ENCODE data around the gene MGP.
A peak's percentile ranks its signal among the peaks of the same experiment; 100 is the strongest.

The MGP gene

GRCh38 chr12:14883686-14884085 is 2.0 kb downstream of the MGP start:
- POLR2A ChIA-PET = interaction anchor here (0.6 kb wide), 1 partner anchor 99 kb away, joined by 3 read pairs; no protein-coding TSS in a partner anchor
- no peak overlapping the region for H3K4me3 ChIP-seq (ENCODE audit: control insufficient read depth in 1 of 7, extremely low read depth in 1 of 7, insufficient read depth in 4 of 7, low read depth in 2 of 7, low read length in 6 of 7)
- DNase-seq = no peak

GRCh38 chr12:14880890-14881453 is 4.7 kb downstream of the MGP start:
- H3K4me3 ChIP-seq (ENCODE audit: control insufficient read depth in 1 of 7, extremely low read depth in 1 of 7, insufficient read depth in 4 of 7, low read depth in 2 of 7, low read length in 6 of 7) = peak overlapping the region in 1 of 7 experiments; percentile 1
- H3K9me3 ChIP-seq (ENCODE audit: control extremely low read depth in 1 of 5, control insufficient read depth in 4 of 5, insufficient read depth in 2 of 5, low read depth in 1 of 5, low read length in 4 of 5) = no peaks in the 10 kb centered on the region
- WGBS (ENCODE audit: insufficient coverage) = no CpG with 5 or more reads among the region's 6 CpGs
- POLR2A ChIA-PET = no interaction called here
- H3K27ac ChIP-seq (ENCODE audit: insufficient read depth in 1 of 2, low read depth in 1 of 2, low read length in 2 of 2, poor library complexity in 1 of 2, severe bottlenecking in 2 of 2) = no peak overlapping the region
- H3K36me3 ChIP-seq (ENCODE audit: control insufficient read depth in 4 of 4, insufficient read depth in 4 of 4, low read length in 3 of 4) = no peaks in the 10 kb centered on the region
- DNase-seq = no peak
- CTCF ChIA-PET = interaction anchor here (1.0 kb wide), 1 partner anchor 33 kb away, joined by 3 read pairs; no protein-coding TSS in a partner anchor
- H3K27me3 ChIP-seq (replicated peaks in 2 of 5; ENCODE audit: control insufficient read depth in 4 of 5, insufficient read depth in 5 of 5, low read length in 4 of 5) = peaks cover 0 to 6% (median 0%) of the 10 kb centered on the region in 5 experiments
- H3K4me1 ChIP-seq (ENCODE audit: control extremely low read depth in 1 of 4, control insufficient read depth in 4 of 4, insufficient read depth in 4 of 4, low read length in 3 of 4) = peaks cover 4 to 28% (median 17%) of the 10 kb centered on the region in 4 experiments

More at GRCh38 chr12:14883686-14884085, 2.0 kb downstream of the MGP start:
- CTCF ChIA-PET = interaction anchor here (1.2 to 1.8 kb wide), 2 partner anchors 35 to 38 kb away, joined by 4 to 6 read pairs; no protein-coding TSS in a partner anchor
- peaks cover 4 to 31% (median 27%) of the 10 kb centered on the region in 4 experiments for H3K4me1 ChIP-seq (ENCODE audit: control extremely low read depth in 1 of 4, control insufficient read depth in 4 of 4, insufficient read depth in 4 of 4, low read length in 3 of 4)
- peaks cover 0 to 6% (median 4%) of the 10 kb centered on the region in 5 experiments for H3K27me3 ChIP-seq (replicated peaks in 2 of 5; ENCODE audit: control insufficient read depth in 4 of 5, insufficient read depth in 5 of 5, low read length in 4 of 5)
- H3K36me3 ChIP-seq (ENCODE audit: control insufficient read depth in 4 of 4, insufficient read depth in 4 of 4, low read length in 3 of 4) = no peaks in the 10 kb centered on the region
- H3K9me3 ChIP-seq (ENCODE audit: control extremely low read depth in 1 of 5, control insufficient read depth in 4 of 5, insufficient read depth in 2 of 5, low read depth in 1 of 5, low read length in 4 of 5) = no peaks in the 10 kb centered on the region
- 96% methylated on average over 9 of the region's 10 CpGs for WGBS (ENCODE audit: insufficient coverage)
- no peak overlapping the region for H3K27ac ChIP-seq (ENCODE audit: insufficient read depth in 1 of 2, low read depth in 1 of 2, low read length in 2 of 2, poor library complexity in 1 of 2, severe bottlenecking in 2 of 2)

DNA sequence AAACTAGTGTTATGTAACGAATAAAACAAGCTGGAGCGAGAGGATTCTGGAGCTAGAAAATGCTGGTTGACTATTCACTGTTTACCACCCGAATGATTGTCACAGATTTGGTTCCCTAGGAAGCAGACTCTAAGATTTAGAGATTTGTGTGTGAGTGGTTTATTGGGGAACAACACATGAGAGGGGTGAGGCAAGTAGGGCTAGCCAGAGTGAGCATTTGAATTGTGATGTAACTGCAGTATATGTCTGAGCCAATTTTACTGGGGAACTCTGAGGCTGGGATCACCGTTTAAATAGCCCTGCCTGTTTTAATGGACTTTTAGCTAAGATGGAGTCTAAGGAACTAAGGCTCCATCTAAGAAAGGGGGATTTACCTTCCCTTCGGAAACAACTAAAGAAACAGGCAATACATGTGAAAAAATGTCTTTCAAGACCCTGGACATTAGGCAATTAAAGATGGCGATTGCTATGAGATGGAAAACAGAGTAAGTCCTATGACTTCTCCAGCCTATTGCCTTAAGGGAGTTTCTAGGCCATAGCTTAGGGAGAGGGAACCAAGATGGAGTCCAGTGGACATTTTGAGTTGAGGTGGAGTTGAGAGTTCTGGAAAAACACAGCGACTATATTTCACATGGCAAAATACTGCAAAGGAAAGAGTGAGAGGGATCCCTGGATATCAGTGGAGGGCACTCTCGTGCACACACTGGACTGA is 6.3 kb downstream of the MGP start:
- CTCF ChIA-PET = interaction anchor here (1.0 kb wide), 1 partner anchor 160 kb away, joined by 3 read pairs; no protein-coding TSS in a partner anchor
- Histone ChIP-seq H3K36me3 (ENCODE audit: control insufficient read depth in 4 of 4, insufficient read depth in 4 of 4, low read length in 3 of 4) (no peaks in the 10 kb centered on the region), H3K9me3 (ENCODE audit: control extremely low read depth in 1 of 5, control insufficient read depth in 4 of 5, insufficient read depth in 2 of 5, low read depth in 1 of 5, low read length in 4 of 5) (no peaks in the 10 kb centered on the region), H3K27ac (ENCODE audit: insufficient read depth in 1 of 2, low read depth in 1 of 2, low read length in 2 of 2, poor library complexity in 1 of 2, severe bottlenecking in 2 of 2) (no peak overlapping the region), H3K4me1 (ENCODE audit: control extremely low read depth in 1 of 4, control insufficient read depth in 4 of 4, insufficient read depth in 4 of 4, low read length in 3 of 4) (peaks cover 2 to 12% (median 5%) of the 10 kb centered on the region in 4 experiments), H3K4me3 (ENCODE audit: control insufficient read depth in 1 of 7, extremely low read depth in 1 of 7, insufficient read depth in 4 of 7, low read depth in 2 of 7, low read length in 6 of 7) (no peak overlapping the region), H3K27me3 (replicated peaks in 2 of 5; ENCODE audit: control insufficient read depth in 4 of 5, insufficient read depth in 5 of 5, low read length in 4 of 5) (peaks cover 0 to 6% (median 0%) of the 10 kb centered on the region in 5 experiments)
- WGBS (ENCODE audit: insufficient coverage) = 97% methylated on average over 8 of the region's 8 CpGs
- POLR2A ChIA-PET = interaction anchor here (0.5 kb wide), 1 partner anchor 266 kb away, joined by 3 read pairs; no protein-coding TSS in a partner anchor
- DNase-seq = no peak

GRCh38 chr12:14878488-14878887 is 7.2 kb downstream of the MGP start:
- H3K36me3 ChIP-seq (ENCODE audit: control insufficient read depth in 4 of 4, insufficient read depth in 4 of 4, low read length in 3 of 4) = no peaks in the 10 kb centered on the region
- ChIA-PET POLR2A (interaction anchor here (0.5 kb wide), 1 partner anchor 267 kb away, joined by 3 read pairs; no protein-coding TSS in a partner anchor), CTCF (interaction anchor here (1.0 kb wide), 1 partner anchor 159 kb away, joined by 3 read pairs; no protein-coding TSS in a partner anchor)
- H3K9me3 ChIP-seq (ENCODE audit: control extremely low read depth in 1 of 5, control insufficient read depth in 4 of 5, insufficient read depth in 2 of 5, low read depth in 1 of 5, low read length in 4 of 5) = no peaks in the 10 kb centered on the region
- H3K27ac ChIP-seq (ENCODE audit: insufficient read depth in 1 of 2, low read depth in 1 of 2, low read length in 2 of 2, poor library complexity in 1 of 2, severe bottlenecking in 2 of 2) = no peak overlapping the region
- DNase-seq = no peak
- peaks cover 0 to 7% (median 3%) of the 10 kb centered on the region in 4 experiments for H3K4me1 ChIP-seq (ENCODE audit: control extremely low read depth in 1 of 4, control insufficient read depth in 4 of 4, insufficient read depth in 4 of 4, low read length in 3 of 4)
- peaks cover 0 to 3% (median 0%) of the 10 kb centered on the region in 5 experiments for H3K27me3 ChIP-seq (replicated peaks in 2 of 5; ENCODE audit: control insufficient read depth in 4 of 5, insufficient read depth in 5 of 5, low read length in 4 of 5)
- no CpG with 5 or more reads among the region's 1 CpG for WGBS (ENCODE audit: insufficient coverage)
- no peak overlapping the region for H3K4me3 ChIP-seq (ENCODE audit: control insufficient read depth in 1 of 7, extremely low read depth in 1 of 7, insufficient read depth in 4 of 7, low read depth in 2 of 7, low read length in 6 of 7)

DNA sequence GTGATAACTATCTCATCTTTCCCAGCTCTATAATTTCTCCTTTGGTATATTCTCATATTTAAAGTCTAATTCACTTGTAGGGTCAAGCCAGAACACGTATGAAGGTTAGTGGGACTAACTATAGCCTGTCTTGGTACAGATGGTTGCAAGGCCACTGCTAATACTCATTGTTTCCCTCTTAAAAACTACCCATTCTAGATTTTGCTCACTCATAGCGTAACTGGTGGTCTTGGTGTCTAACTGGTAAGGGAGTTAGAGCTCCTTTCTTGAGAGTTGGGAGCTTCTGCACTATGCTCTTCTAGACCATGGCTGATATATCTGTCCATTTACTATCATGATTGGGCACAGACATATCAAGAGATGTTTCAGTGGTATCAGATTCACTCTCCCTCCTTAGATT is 8.8 kb downstream of the MGP start:
- WGBS (ENCODE audit: insufficient coverage) = no CpG with 5 or more reads among the region's 2 CpGs
- H3K4me1 ChIP-seq (ENCODE audit: control extremely low read depth in 1 of 4, control insufficient read depth in 4 of 4, insufficient read depth in 4 of 4, low read length in 3 of 4) = peaks cover 0 to 7% (median 3%) of the 10 kb centered on the region in 4 experiments
- H3K36me3 ChIP-seq (ENCODE audit: control insufficient read depth in 4 of 4, insufficient read depth in 4 of 4, low read length in 3 of 4) = no peaks in the 10 kb centered on the region
- no peak overlapping the region for H3K27ac ChIP-seq (ENCODE audit: insufficient read depth in 1 of 2, low read depth in 1 of 2, low read length in 2 of 2, poor library complexity in 1 of 2, severe bottlenecking in 2 of 2)
- ChIA-PET CTCF (no interaction called here), POLR2A (no interaction called here)
- H3K27me3 ChIP-seq (replicated peaks in 2 of 5; ENCODE audit: control insufficient read depth in 4 of 5, insufficient read depth in 5 of 5, low read length in 4 of 5) = no peaks in the 10 kb centered on the region
- no peaks in the 10 kb centered on the region for H3K9me3 ChIP-seq (ENCODE audit: control extremely low read depth in 1 of 5, control insufficient read depth in 4 of 5, insufficient read depth in 2 of 5, low read depth in 1 of 5, low read length in 4 of 5)
- no peak for DNase-seq
- H3K4me3 ChIP-seq (ENCODE audit: control insufficient read depth in 1 of 7, extremely low read depth in 1 of 7, insufficient read depth in 4 of 7, low read depth in 2 of 7, low read length in 6 of 7) = no peak overlapping the region

DNA sequence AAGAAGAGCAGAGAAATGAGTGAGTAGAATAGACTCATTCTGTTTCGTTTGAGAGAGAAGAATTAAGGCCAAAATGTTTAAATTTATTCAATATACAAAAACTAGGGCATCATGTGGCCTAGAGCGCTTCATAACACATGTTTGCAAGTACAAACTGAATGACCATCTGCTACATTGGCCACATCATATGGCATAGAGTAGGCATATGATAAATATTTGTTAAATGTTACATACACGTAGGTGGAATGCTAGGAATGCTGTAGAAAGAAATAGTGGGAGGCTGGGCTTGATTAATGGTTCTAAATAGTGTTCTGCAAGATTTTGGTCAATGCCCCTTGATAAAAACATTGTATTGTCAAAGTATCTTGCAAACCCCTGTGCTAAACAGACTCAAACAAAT is 10.8 kb downstream of the MGP start:
- WGBS (ENCODE audit: insufficient coverage) = 100% methylated on average over 1 of the region's 3 CpGs
- H3K27ac ChIP-seq (ENCODE audit: insufficient read depth in 1 of 2, low read depth in 1 of 2, low read length in 2 of 2, poor library complexity in 1 of 2, severe bottlenecking in 2 of 2) = no peak overlapping the region
- H3K4me1 ChIP-seq (ENCODE audit: control extremely low read depth in 1 of 4, control insufficient read depth in 4 of 4, insufficient read depth in 4 of 4, low read length in 3 of 4) = no peaks in the 10 kb centered on the region
- H3K4me3 ChIP-seq (ENCODE audit: control insufficient read depth in 1 of 7, extremely low read depth in 1 of 7, insufficient read depth in 4 of 7, low read depth in 2 of 7, low read length in 6 of 7) = no peak overlapping the region
- CTCF ChIA-PET = no interaction called here
- POLR2A ChIA-PET = no interaction called here
- no peaks in the 10 kb centered on the region for H3K9me3 ChIP-seq (ENCODE audit: control extremely low read depth in 1 of 5, control insufficient read depth in 4 of 5, insufficient read depth in 2 of 5, low read depth in 1 of 5, low read length in 4 of 5)
- no peak for DNase-seq
- H3K27me3 ChIP-seq (replicated peaks in 2 of 5; ENCODE audit: control insufficient read depth in 4 of 5, insufficient read depth in 5 of 5, low read length in 4 of 5) = no peaks in the 10 kb centered on the region
- H3K36me3 ChIP-seq (ENCODE audit: control insufficient read depth in 4 of 4, insufficient read depth in 4 of 4, low read length in 3 of 4) = no peaks in the 10 kb centered on the region
